Measurements from ENCODE around the gene ZBTB17.
"Not testable (repeated sequence)": the region's sequence is repeated elsewhere in the genome, so short reads cannot be mapped to it uniquely, and the experiment has no call there.

- TF ChIP-seq ZNF274 (IDR thresholded peaks at IDR 0.05; ENCODE audit: low read depth, low read length); SUZ12 (IDR thresholded peaks at IDR 0.05; ENCODE audit: extremely low read depth, insufficient read depth, insufficient read length): not testable (repeated sequence)
These were observed 25.4 kb upstream of the ZBTB17 start for GRCh38 chr1:16001274-16001673.

Measured in NT2/D1 (cell line).